Endothelial cell (in vitro differentiated cells): ENCODE measurements around the gene SLC39A12. TPM values are rescaled to one million over a fixed set of nuclear protein-coding genes. Genes with fewer than 3 reads are reported as not detected.
"Not testable (repeated sequence)": the region's sequence is repeated elsewhere in the genome, so short reads cannot be mapped to it uniquely, and the experiment has no call there.

Experiments
- DNase-seq: peaks from one replicate; pipeline ENCODE4 v3.0.0; 2021; ENCODE audit warnings: low spot score
- H3K27ac Mint-ChIP-seq: one replicate; pipeline ENCODE4 v1.8.0; 2021; ENCODE audit warnings: mixed read lengths, inconsistent platforms; ENCODE audit not compliant: unreplicated experiment
- H3K27me3 Mint-ChIP-seq: one replicate; pipeline ENCODE4 v1.8.0; 2021; ENCODE audit warnings: mild to moderate bottlenecking, moderate library complexity, mixed read lengths, inconsistent platforms; ENCODE audit not compliant: unreplicated experiment
- H3K36me3 Mint-ChIP-seq: one replicate; pipeline ENCODE4 v1.8.0; 2021; ENCODE audit warnings: mild to moderate bottlenecking, low read depth, mixed read lengths, inconsistent platforms; ENCODE audit not compliant: unreplicated experiment
- H3K4me1 Mint-ChIP-seq: one replicate; pipeline ENCODE4 v1.8.0; 2021; ENCODE audit warnings: mild to moderate bottlenecking, mixed read lengths, inconsistent platforms; ENCODE audit not compliant: unreplicated experiment
- H3K4me3 Mint-ChIP-seq: one replicate; pipeline ENCODE4 v1.8.0; 2021; ENCODE audit warnings: mild to moderate bottlenecking, mixed read lengths, inconsistent platforms; ENCODE audit not compliant: unreplicated experiment
- H3K9me3 Mint-ChIP-seq: one replicate; pipeline ENCODE4 v1.8.0; 2021; ENCODE audit warnings: mixed read lengths, inconsistent platforms; ENCODE audit not compliant: unreplicated experiment
- total RNA-seq: library from RNA; stranded (reverse); fragmentation: NEBNext Ultra II Directional; extraction: Animal tissue kit (Norgen Biotek cat#: 25700); gene quantifications from one replicate; pipeline ENCODE4 v1.2.1, GENCODE V29; 2021; ENCODE audit not compliant: unreplicated experiment
- TF ChIP-seq, protein P1 (sequence below): fragments of 200-600 bp; sonication (generic); IDR thresholded peaks from one replicate; pipeline ENCODE4 v1.5.0; 2021; ENCODE audit warnings: antibody characterized with exemption; ENCODE audit not compliant: unreplicated experiment

SLC39A12 gene
- total RNA-seq, 1 donor from 2014 or later = 0.10 TPM

GRCh38 chr10:17950726-17951125 lies 992 bp upstream of the SLC39A12 start:
- Mint-ChIP-seq H3K4me3 (no peak overlapping the region), H3K27me3 (no peaks in the 10 kb centered on the region), H3K9me3 (no peaks in the 10 kb centered on the region), H3K27ac (no peak overlapping the region), H3K4me1 (no peaks in the 10 kb centered on the region), H3K36me3 (no peaks in the 10 kb centered on the region)
- TF ChIP-seq, protein P1, sequence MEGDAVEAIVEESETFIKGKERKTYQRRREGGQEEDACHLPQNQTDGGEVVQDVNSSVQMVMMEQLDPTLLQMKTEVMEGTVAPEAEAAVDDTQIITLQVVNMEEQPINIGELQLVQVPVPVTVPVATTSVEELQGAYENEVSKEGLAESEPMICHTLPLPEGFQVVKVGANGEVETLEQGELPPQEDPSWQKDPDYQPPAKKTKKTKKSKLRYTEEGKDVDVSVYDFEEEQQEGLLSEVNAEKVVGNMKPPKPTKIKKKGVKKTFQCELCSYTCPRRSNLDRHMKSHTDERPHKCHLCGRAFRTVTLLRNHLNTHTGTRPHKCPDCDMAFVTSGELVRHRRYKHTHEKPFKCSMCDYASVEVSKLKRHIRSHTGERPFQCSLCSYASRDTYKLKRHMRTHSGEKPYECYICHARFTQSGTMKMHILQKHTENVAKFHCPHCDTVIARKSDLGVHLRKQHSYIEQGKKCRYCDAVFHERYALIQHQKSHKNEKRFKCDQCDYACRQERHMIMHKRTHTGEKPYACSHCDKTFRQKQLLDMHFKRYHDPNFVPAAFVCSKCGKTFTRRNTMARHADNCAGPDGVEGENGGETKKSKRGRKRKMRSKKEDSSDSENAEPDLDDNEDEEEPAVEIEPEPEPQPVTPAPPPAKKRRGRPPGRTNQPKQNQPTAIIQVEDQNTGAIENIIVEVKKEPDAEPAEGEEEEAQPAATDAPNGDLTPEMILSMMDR = no peak
- no peak for DNase-seq

DNA sequence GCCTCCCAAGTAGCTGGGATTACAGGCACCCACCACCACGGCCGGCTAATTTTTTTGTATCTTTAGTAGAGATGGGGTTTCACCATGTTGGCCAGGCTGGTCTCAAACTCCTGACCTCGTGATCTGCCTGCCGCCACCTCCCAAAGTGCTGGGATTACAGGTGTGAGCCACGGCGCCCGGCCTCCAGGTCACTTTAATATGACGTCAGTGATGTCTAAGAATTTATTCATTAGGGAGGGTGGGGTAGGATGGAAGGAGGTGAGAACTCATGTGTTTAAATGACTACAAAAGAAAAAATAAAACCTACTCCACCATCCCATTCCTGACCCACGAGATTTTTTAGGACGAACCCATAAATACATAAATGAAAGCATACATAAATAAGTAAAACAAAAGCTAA lies 2.7 kb downstream of the SLC39A12 start:
- not testable (repeated sequence) for H3K27me3 Mint-ChIP-seq, H3K9me3 Mint-ChIP-seq, DNase-seq, H3K36me3 Mint-ChIP-seq, H3K27ac Mint-ChIP-seq, H3K4me1 Mint-ChIP-seq, H3K4me3 Mint-ChIP-seq

DNA sequence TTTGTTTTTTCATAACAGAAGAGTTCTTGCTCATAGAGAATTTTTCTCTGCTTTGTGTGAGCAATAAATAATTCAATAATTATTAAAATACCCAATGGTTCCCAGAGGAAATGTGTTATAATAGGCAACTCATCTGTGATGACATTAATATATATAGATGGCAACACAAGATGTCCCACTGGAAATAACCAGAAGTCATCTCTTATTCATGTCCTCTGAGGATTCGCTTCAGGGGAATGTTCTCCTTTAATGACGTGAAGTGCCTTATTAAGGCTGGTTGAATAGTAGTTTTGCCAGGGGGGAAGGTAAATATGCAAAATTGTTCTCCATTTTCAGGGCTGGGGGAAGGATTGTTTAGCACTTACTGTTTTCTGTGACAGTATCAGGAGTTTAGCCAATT lies 3.1 kb downstream of the SLC39A12 start:
- no peaks in the 10 kb centered on the region for H3K9me3 Mint-ChIP-seq
- no peaks in the 10 kb centered on the region for H3K36me3 Mint-ChIP-seq
- H3K4me3 Mint-ChIP-seq = no peak overlapping the region
- no peaks in the 10 kb centered on the region for H3K4me1 Mint-ChIP-seq
- H3K27me3 Mint-ChIP-seq = no peaks in the 10 kb centered on the region
- no peak for DNase-seq
- H3K27ac Mint-ChIP-seq = no peak overlapping the region
- TF ChIP-seq, protein P1 = no peak

- Mint-ChIP-seq H3K4me1 (no peaks in the 10 kb centered on the region), H3K4me3 (no peak overlapping the region), H3K27me3 (no peaks in the 10 kb centered on the region), H3K27ac (no peak overlapping the region), H3K36me3 (no peaks in the 10 kb centered on the region), H3K9me3 (no peaks in the 10 kb centered on the region)
- DNase-seq = no peak
- TF ChIP-seq, protein P1 = no peak
Measured at GRCh38 chr10:17958049-17958448, 6.3 kb downstream of the SLC39A12 start.

DNA sequence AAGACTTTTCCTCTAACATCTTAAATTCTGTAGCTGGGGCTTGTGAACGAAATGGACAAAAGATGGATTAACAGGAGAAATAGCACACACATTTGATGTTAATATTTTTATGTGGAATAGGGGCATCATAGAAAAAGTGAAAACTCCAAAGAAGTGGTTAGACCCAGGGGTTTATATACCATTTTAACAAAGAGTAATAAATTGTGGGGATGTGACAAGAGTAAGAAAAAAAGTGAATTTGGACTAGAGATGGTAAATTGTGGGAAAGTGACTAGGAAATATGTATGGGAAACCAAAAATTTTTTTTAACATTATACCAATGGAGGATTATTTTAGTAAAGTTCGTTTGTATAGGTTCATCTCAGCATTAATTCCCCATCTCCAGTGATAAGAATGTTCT lies 8.2 kb downstream of the SLC39A12 start:
- H3K9me3 Mint-ChIP-seq = no peaks in the 10 kb centered on the region
- TF ChIP-seq, protein P1 = no peak
- no peaks in the 10 kb centered on the region for H3K36me3 Mint-ChIP-seq
- no peak overlapping the region for H3K27ac Mint-ChIP-seq
- H3K27me3 Mint-ChIP-seq = no peaks in the 10 kb centered on the region
- DNase-seq = no peak
- no peak overlapping the region for H3K4me3 Mint-ChIP-seq
- no peaks in the 10 kb centered on the region for H3K4me1 Mint-ChIP-seq
